ENCODE data around the gene GRIA4.

GRIA4 gene

DNA sequence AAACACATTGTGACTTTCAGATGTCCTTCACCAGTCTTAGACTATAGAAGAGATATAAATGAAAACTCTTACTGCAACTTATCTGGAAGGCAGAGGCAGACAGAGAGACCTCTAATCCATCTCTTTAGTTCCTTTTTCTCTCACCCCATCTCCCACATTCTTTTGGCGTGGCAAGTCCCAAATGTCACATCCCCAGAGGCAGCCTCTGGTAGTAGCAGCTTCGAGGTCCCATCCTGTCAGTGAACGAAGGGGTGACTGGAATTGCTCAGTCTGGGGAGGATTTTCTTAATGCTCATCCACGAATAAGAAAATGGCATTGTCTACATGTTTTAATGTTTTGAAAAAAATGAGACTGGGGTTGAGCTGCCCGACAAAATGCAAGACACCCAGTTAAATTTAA, 201.4 kb downstream of the GRIA4 start:
- Histone ChIP-seq H4K8ac (ENCODE audit: low read length) (no peak overlapping the region), H3K23ac (ENCODE audit: low read length in 2 of 2) (no peak overlapping the region), H2BK120ac (ENCODE audit: low read depth, low read length) (no peak overlapping the region), H2BK15ac (ENCODE audit: low read depth, poor library complexity, severe bottlenecking) (no peak overlapping the region), H2BK12ac (ENCODE audit: low read length in 2 of 2) (no peak overlapping the region), H2AFZ (ENCODE audit: low read depth, low read length) (no peak overlapping the region), H2BK5ac (ENCODE audit: low read depth, low read length, poor library complexity, severe bottlenecking) (no peak overlapping the region), H3K36me3 (ENCODE audit: control insufficient read depth in 1 of 2, insufficient read depth in 2 of 2, low read depth in 1 of 2, low read length in 2 of 2) (no peaks in the 10 kb centered on the region), H2AK5ac (ENCODE audit: low read length, severe bottlenecking) (no peak overlapping the region), H3K9ac (ENCODE audit: low read length) (no peak overlapping the region), H3K4ac (ENCODE audit: low read depth in 1 of 2, low read length in 2 of 2) (no peak overlapping the region), H3K4me3 (ENCODE audit: insufficient read depth in 1 of 2, low read depth in 1 of 2, low read length in 2 of 2) (no peak overlapping the region), H3K4me1 (ENCODE audit: control insufficient read depth, insufficient read depth, low read depth, low read length) (no peaks in the 10 kb centered on the region), H3K4me2 (ENCODE audit: low read length, poor library complexity, severe bottlenecking) (no peak overlapping the region), H4K91ac (ENCODE audit: low read length) (no peak overlapping the region), H3K79me1 (replicated peaks; ENCODE audit: low read length, poor library complexity, severe bottlenecking) (no peaks in the 10 kb centered on the region), H3K27ac (ENCODE audit: low read length, poor library complexity, severe bottlenecking) (no peak overlapping the region), H3K14ac (ENCODE audit: low read length in 2 of 2) (no peak overlapping the region), H3K18ac (ENCODE audit: low read depth in 1 of 2, low read length in 2 of 2) (no peak overlapping the region), H3K9me3 (ENCODE audit: control insufficient read depth, low read length) (peaks cover 7% of the 10 kb centered on the region), H3K27me3 (ENCODE audit: control insufficient read depth in 1 of 2, insufficient read depth in 1 of 2, low read length in 2 of 2) (no peaks in the 10 kb centered on the region)
- WGBS = 86% methylated on average over 4 of the region's 5 CpGs
- no peak for DNase-seq

DNA sequence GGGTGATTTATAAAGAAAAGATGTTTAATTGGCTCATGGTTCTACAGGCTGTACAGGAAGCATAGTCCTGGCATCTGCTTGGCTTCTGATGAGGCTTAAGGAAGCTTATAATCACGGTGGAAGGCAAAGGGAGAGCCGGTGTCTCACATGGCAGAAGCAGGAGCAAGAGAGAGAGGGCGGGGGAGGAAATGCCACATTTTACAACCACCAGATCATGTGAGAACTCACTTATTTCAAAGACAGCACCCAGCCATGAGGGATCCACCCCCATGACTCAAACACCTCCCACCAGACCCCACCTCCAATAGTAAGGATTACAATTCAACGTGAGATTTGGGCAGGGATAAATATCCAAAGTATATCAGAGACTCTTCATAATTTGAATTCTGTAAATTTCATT, 211.5 kb downstream of the GRIA4 start:
- Histone ChIP-seq H3K27ac (ENCODE audit: low read length, poor library complexity, severe bottlenecking) (no peak overlapping the region), H2BK120ac (ENCODE audit: low read depth, low read length) (no peak overlapping the region), H4K8ac (ENCODE audit: low read length) (no peak overlapping the region), H2AFZ (ENCODE audit: low read depth, low read length) (no peak overlapping the region), H3K4me3 (ENCODE audit: insufficient read depth in 1 of 2, low read depth in 1 of 2, low read length in 2 of 2) (no peak overlapping the region), H3K9ac (ENCODE audit: low read length) (no peak overlapping the region), H2BK5ac (ENCODE audit: low read depth, low read length, poor library complexity, severe bottlenecking) (no peak overlapping the region), H2AK5ac (ENCODE audit: low read length, severe bottlenecking) (no peak overlapping the region), H2BK12ac (ENCODE audit: low read length in 2 of 2) (no peak overlapping the region), H2BK15ac (ENCODE audit: low read depth, poor library complexity, severe bottlenecking) (no peak overlapping the region), H3K79me1 (replicated peaks; ENCODE audit: low read length, poor library complexity, severe bottlenecking) (no peaks in the 10 kb centered on the region), H3K23ac (ENCODE audit: low read length in 2 of 2) (no peak overlapping the region), H4K91ac (ENCODE audit: low read length) (no peak overlapping the region), H3K36me3 (ENCODE audit: control insufficient read depth in 1 of 2, insufficient read depth in 2 of 2, low read depth in 1 of 2, low read length in 2 of 2) (no peaks in the 10 kb centered on the region), H3K14ac (ENCODE audit: low read length in 2 of 2) (no peak overlapping the region), H3K18ac (ENCODE audit: low read depth in 1 of 2, low read length in 2 of 2) (no peak overlapping the region), H3K9me3 (ENCODE audit: control insufficient read depth, low read length) (no peaks in the 10 kb centered on the region), H3K4me1 (ENCODE audit: control insufficient read depth, insufficient read depth, low read depth, low read length) (no peaks in the 10 kb centered on the region), H3K27me3 (ENCODE audit: control insufficient read depth in 1 of 2, insufficient read depth in 1 of 2, low read length in 2 of 2) (no peaks in the 10 kb centered on the region), H3K4me2 (ENCODE audit: low read length, poor library complexity, severe bottlenecking) (no peak overlapping the region), H3K4ac (ENCODE audit: low read depth in 1 of 2, low read length in 2 of 2) (no peak overlapping the region)
- no peak for DNase-seq
- 40% methylated on average over 2 of the region's 4 CpGs for WGBS

DNA sequence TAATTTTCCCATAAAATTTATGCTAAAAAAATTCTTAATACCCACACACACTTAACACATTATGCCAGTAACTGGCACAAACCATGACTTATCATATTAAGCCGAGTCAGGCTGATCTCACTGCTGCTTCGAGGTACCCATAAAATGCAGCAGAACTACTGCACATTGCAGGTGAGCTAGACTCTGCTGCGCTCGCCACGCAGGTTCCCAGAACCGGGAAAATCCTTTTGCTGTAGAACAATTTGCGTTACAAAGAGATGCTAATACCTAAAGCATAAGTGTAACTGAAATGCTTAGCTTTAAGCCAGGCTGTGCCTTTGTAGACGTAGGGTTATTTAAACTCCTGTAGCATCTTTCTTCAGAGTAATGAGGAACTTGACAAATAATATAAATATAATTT, 211.9 kb downstream of the GRIA4 start:
- no peak overlapping the region for H2BK5ac ChIP-seq (ENCODE audit: low read depth, low read length, poor library complexity, severe bottlenecking)
- H3K4me3 ChIP-seq (ENCODE audit: insufficient read depth in 1 of 2, low read depth in 1 of 2, low read length in 2 of 2) = no peak overlapping the region
- H3K4me2 ChIP-seq (ENCODE audit: low read length, poor library complexity, severe bottlenecking) = no peak overlapping the region
- H3K4ac ChIP-seq (ENCODE audit: low read depth in 1 of 2, low read length in 2 of 2) = no peak overlapping the region
- H2BK15ac ChIP-seq (ENCODE audit: low read depth, poor library complexity, severe bottlenecking) = no peak overlapping the region
- H3K23ac ChIP-seq (ENCODE audit: low read length in 2 of 2) = no peak overlapping the region
- H3K4me1 ChIP-seq (ENCODE audit: control insufficient read depth, insufficient read depth, low read depth, low read length) = no peaks in the 10 kb centered on the region
- H3K27ac ChIP-seq (ENCODE audit: low read length, poor library complexity, severe bottlenecking) = no peak overlapping the region
- no peaks in the 10 kb centered on the region for H3K27me3 ChIP-seq (ENCODE audit: control insufficient read depth in 1 of 2, insufficient read depth in 1 of 2, low read length in 2 of 2)
- H3K14ac ChIP-seq (ENCODE audit: low read length in 2 of 2) = peak overlapping the region in 1 of 2 experiments; percentile 70
- H4K8ac ChIP-seq (ENCODE audit: low read length) = no peak overlapping the region
- H2AK5ac ChIP-seq (ENCODE audit: low read length, severe bottlenecking) = no peak overlapping the region
- H2BK12ac ChIP-seq (ENCODE audit: low read length in 2 of 2) = no peak overlapping the region
- H4K91ac ChIP-seq (ENCODE audit: low read length) = no peak overlapping the region
- H3K36me3 ChIP-seq (ENCODE audit: control insufficient read depth in 1 of 2, insufficient read depth in 2 of 2, low read depth in 1 of 2, low read length in 2 of 2) = no peaks in the 10 kb centered on the region
- H3K18ac ChIP-seq (ENCODE audit: low read depth in 1 of 2, low read length in 2 of 2) = peak overlapping the region in 1 of 2 experiments; percentile 66
- H3K79me1 ChIP-seq (replicated peaks; ENCODE audit: low read length, poor library complexity, severe bottlenecking) = no peaks in the 10 kb centered on the region
- H2AFZ ChIP-seq (ENCODE audit: low read depth, low read length) = no peak overlapping the region
- DNase-seq = no peak
- no peak overlapping the region for H3K9ac ChIP-seq (ENCODE audit: low read length)
- H2BK120ac ChIP-seq (ENCODE audit: low read depth, low read length) = no peak overlapping the region
- H3K9me3 ChIP-seq (ENCODE audit: control insufficient read depth, low read length) = no peaks in the 10 kb centered on the region
- WGBS = 68% methylated on average over 7 of the region's 8 CpGs

DNA sequence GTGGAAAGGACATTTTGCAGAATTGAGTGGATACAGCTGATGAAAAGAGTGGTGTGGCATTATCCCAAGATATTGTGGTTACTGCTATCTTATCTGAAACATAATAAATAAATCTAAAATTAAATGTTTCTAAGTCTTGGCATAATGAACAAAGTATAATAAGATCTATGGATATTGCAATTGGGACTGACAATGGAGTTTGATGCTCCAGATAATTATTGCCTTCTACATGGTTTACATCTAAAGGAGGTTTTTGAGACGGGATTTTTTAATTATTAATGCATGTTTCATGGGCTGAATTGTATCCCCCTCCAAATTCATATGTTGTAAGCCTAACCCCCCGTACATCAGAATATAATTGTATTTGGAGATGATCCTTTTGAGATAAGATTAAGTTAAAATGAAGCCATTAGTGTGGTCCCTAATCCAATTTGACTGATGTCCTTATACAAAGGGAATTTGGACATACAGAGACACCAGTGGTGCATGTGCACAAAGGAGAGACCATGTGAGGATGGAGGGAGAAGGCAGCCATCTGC, 213.7 kb downstream of the GRIA4 start:
- Histone ChIP-seq H3K36me3 (ENCODE audit: control insufficient read depth in 1 of 2, insufficient read depth in 2 of 2, low read depth in 1 of 2, low read length in 2 of 2) (no peaks in the 10 kb centered on the region), H3K27me3 (ENCODE audit: control insufficient read depth in 1 of 2, insufficient read depth in 1 of 2, low read length in 2 of 2) (no peaks in the 10 kb centered on the region), H3K4ac (ENCODE audit: low read depth in 1 of 2, low read length in 2 of 2) (no peak overlapping the region), H3K4me1 (ENCODE audit: control insufficient read depth, insufficient read depth, low read depth, low read length) (no peaks in the 10 kb centered on the region), H4K8ac (ENCODE audit: low read length) (no peak overlapping the region), H2BK12ac (ENCODE audit: low read length in 2 of 2) (no peak overlapping the region), H2AK5ac (ENCODE audit: low read length, severe bottlenecking) (no peak overlapping the region), H4K91ac (ENCODE audit: low read length) (no peak overlapping the region), H2BK5ac (ENCODE audit: low read depth, low read length, poor library complexity, severe bottlenecking) (no peak overlapping the region), H3K9me3 (ENCODE audit: control insufficient read depth, low read length) (no peaks in the 10 kb centered on the region), H3K27ac (ENCODE audit: low read length, poor library complexity, severe bottlenecking) (no peak overlapping the region), H3K23ac (ENCODE audit: low read length in 2 of 2) (no peak overlapping the region), H3K79me1 (replicated peaks; ENCODE audit: low read length, poor library complexity, severe bottlenecking) (no peaks in the 10 kb centered on the region), H3K14ac (ENCODE audit: low read length in 2 of 2) (no peak overlapping the region), H2BK15ac (ENCODE audit: low read depth, poor library complexity, severe bottlenecking) (no peak overlapping the region), H2BK120ac (ENCODE audit: low read depth, low read length) (no peak overlapping the region), H3K18ac (ENCODE audit: low read depth in 1 of 2, low read length in 2 of 2) (no peak overlapping the region), H3K4me2 (ENCODE audit: low read length, poor library complexity, severe bottlenecking) (no peak overlapping the region), H3K4me3 (ENCODE audit: insufficient read depth in 1 of 2, low read depth in 1 of 2, low read length in 2 of 2) (no peak overlapping the region), H3K9ac (ENCODE audit: low read length) (no peak overlapping the region), H2AFZ (ENCODE audit: low read depth, low read length) (no peak overlapping the region)
- no CpG with 5 or more reads among the region's 2 CpGs for WGBS
- DNase-seq = no peak
